Endothelial cell of umbilical vein (primary cell): ENCODE measurements around the gene RFWD3. TPM values are rescaled to one million over a fixed set of nuclear protein-coding genes. Genes with fewer than 3 reads are reported as not detected.

ENCODE experiments used
- BruUV-seq: library from RNA; stranded (reverse); fragments of 400-500 nt; replicated peaks from 2 replicates; lab custom pipeline; 2021; lab: Mats Ljungman, UMichigan
- CTCF ChIA-PET: fragments of 300-600, 350-600 bp; sonication (Branson Sonifier 250); formaldehyde crosslinking; loops from one replicate; lab custom pipeline; 2021; ENCODE audit warnings: antibody characterized with exemption, inconsistent platforms; lab: Charles Lee
- POLR2A ChIA-PET: fragments of 300-600, 350-600 bp; sonication (Branson Sonifier 250); formaldehyde crosslinking; loops from one replicate; lab custom pipeline; 2021; ENCODE audit warnings: antibody characterized with exemption, inconsistent platforms; lab: Charles Lee
- DNase-seq: peaks from one replicate; pipeline ENCODE4 v3.0.0-alpha.2; 2011; ENCODE audit warnings: low read depth, low spot score
- FAIRE-seq: peaks from 2 replicates; lab custom pipeline; 2011; peaks lifted over from hg19 to GRCh38; lab: Jason Lieb, UNC
- H2AFZ ChIP-seq: 2 replicates; pipeline ENCODE4 v1.6.0; 2012; ENCODE audit warnings: low read depth, low read length, control low read depth, inconsistent platforms
- H3K27ac ChIP-seq: 2 replicates; pipeline ENCODE4 v1.5.1; 2011; ENCODE audit warnings: low read depth, mild to moderate bottlenecking, control low read depth, low read length, moderate library complexity; ENCODE audit not compliant: insufficient read depth
- H3K27me3 ChIP-seq, 2 experiments: 2 replicates each; pipeline versions ENCODE4 v1.6.0 to v1.6.1; 2011; ENCODE audit warnings: low read length in 2 of 2, mixed read lengths in 1 of 2; ENCODE audit not compliant: control insufficient read depth in 2 of 2, insufficient read depth in 2 of 2
- H3K36me3 ChIP-seq, 2 experiments: 2 replicates in 1 of 2; 3 replicates in 1 of 2; pipeline ENCODE4 v1.5.1; 2011; ENCODE audit warnings: low read length in 2 of 2, mild to moderate bottlenecking in 1 of 2, moderate library complexity in 1 of 2; ENCODE audit not compliant: control insufficient read depth in 2 of 2, insufficient read depth in 2 of 2; ENCODE audit errors: extremely low read depth in 1 of 2
- H3K4me1 ChIP-seq: 3 replicates; pipeline ENCODE4 v1.5.1; 2011; ENCODE audit warnings: mild to moderate bottlenecking, low read length; ENCODE audit not compliant: control insufficient read depth, insufficient read depth; ENCODE audit errors: extremely low read depth
- H3K4me2 ChIP-seq: 2 replicates; pipeline ENCODE4 v1.6.1; 2011; ENCODE audit warnings: low read length, control low read depth, mixed read lengths; ENCODE audit not compliant: insufficient read depth
- H3K4me3 ChIP-seq, 3 experiments: fragments of 200-600 bp in 1 of 3; sonication (generic), shearing (Covaris generic) in 1 of 3; replicated peaks in 1 of 3; 2 replicates each; pipeline ENCODE4 v1.5.1; 2011 to 2016; ENCODE audit warnings: control low read depth in 3 of 3, low read length in 3 of 3, mild to moderate bottlenecking in 2 of 3, inconsistent platforms in 1 of 3, low read depth in 1 of 3, moderate library complexity in 1 of 3; ENCODE audit not compliant: insufficient read depth in 1 of 3
- H3K79me2 ChIP-seq: 2 replicates; pipeline ENCODE4 v1.6.0; 2012; ENCODE audit warnings: low read length, inconsistent platforms; ENCODE audit not compliant: control insufficient read depth, insufficient read depth
- H3K9ac ChIP-seq: replicated peaks from 2 replicates; pipeline ENCODE3; 2011; ENCODE audit warnings: low read length, control low read depth; ENCODE audit not compliant: insufficient read depth; ENCODE audit errors: extremely low read depth
- H3K9me1 ChIP-seq: replicated peaks from 3 replicates; pipeline ENCODE4 v1.6.0; 2011; ENCODE audit warnings: mild to moderate bottlenecking, low read length; ENCODE audit not compliant: control insufficient read depth, insufficient read depth; ENCODE audit errors: extremely low read depth
- H3K9me3 ChIP-seq: replicated peaks from 2 replicates; pipeline ENCODE4 v1.5.1; 2012; ENCODE audit warnings: low read length, inconsistent platforms; ENCODE audit not compliant: control insufficient read depth, insufficient read depth
- H4K20me1 ChIP-seq: replicated peaks from 2 replicates; pipeline ENCODE3; 2011; ENCODE audit warnings: mild to moderate bottlenecking, low read length; ENCODE audit not compliant: control insufficient read depth, insufficient read depth; ENCODE audit errors: extremely low read depth
- EZH2 ChIP-seq: IDR thresholded peaks from 2 replicates; pipeline ENCODE4 v1.6.1; 2012; ENCODE audit warnings: borderline replicate concordance, low read depth, mild to moderate bottlenecking, moderate library complexity, low read length, inconsistent platforms; ENCODE audit not compliant: severe bottlenecking
- FOS ChIP-seq: IDR thresholded peaks from 2 replicates; pipeline ENCODE4 v1.6.1; 2011; ENCODE audit warnings: mild to moderate bottlenecking, low read length, moderate library complexity, borderline replicate concordance; ENCODE audit not compliant: insufficient read depth
- GATA2 ChIP-seq: IDR thresholded peaks from 2 replicates; pipeline ENCODE4 v1.7.0; 2011; ENCODE audit warnings: low read depth, mild to moderate bottlenecking, moderate library complexity, mixed read lengths, low read length; ENCODE audit not compliant: insufficient read length, insufficient read depth
- JUN ChIP-seq: IDR thresholded peaks from 2 replicates; pipeline ENCODE4 v1.6.1; 2011; ENCODE audit warnings: borderline replicate concordance, low read depth; ENCODE audit not compliant: insufficient read length, insufficient read depth
- MYC ChIP-seq: IDR thresholded peaks from one replicate; pipeline ENCODE4 v1.6.1; 2011; ENCODE audit warnings: mild to moderate bottlenecking, low read depth, low read length
- POLR2A ChIP-seq: IDR thresholded peaks from 2 replicates; pipeline ENCODE4 v1.6.1; 2012; ENCODE audit warnings: low read depth, mild to moderate bottlenecking, control low read depth, low read length
- POLR2AphosphoS5 ChIP-seq: IDR thresholded peaks from 2 replicates; pipeline ENCODE4 v1.6.1; 2012; ENCODE audit warnings: low read depth, mild to moderate bottlenecking, control low read depth, low read length, moderate library complexity; ENCODE audit not compliant: insufficient read depth
- dilution Hi-C: fragments of 300-500 bp; cut with MboI; formaldehyde crosslinking; loops from one replicate; pipeline ENCODE4 v1.15.0; 2019; ENCODE audit warnings: low sequenced_read_pairs; ENCODE audit not compliant: extremely low pct_ligation_motif_present
- intact Hi-C: fragments of 100-400 bp; cut with micrococcal nuclease; formaldehyde crosslinking; loops from one replicate; pipeline ENCODE4 v1.10.0; 2022
- polyA plus RNA-seq, 4 experiments: library from polyadenylated mRNA; depleted of rRNA in 3 of 4; stranded (reverse) in 3 of 4; unstranded in 1 of 4; fragments of >200 nt; gene quantifications; 2 replicates each; pipeline versions ENCODE4 v1.2.1 to v1.2.3, GENCODE V29; 2011 to 2012; ENCODE audit warnings: missing spikeins in 1 of 4
- total RNA-seq: library from RNA; stranded (reverse); gene quantifications from 2 replicates; pipeline ENCODE4 v1.2.3, GENCODE V29; 2021
- TF ChIP-seq, protein P1 (sequence below): IDR thresholded peaks from 2 replicates; pipeline ENCODE4 v1.6.1; 2011; ENCODE audit not compliant: insufficient read depth, insufficient read length
- TF ChIP-seq, protein P2 (sequence below), 2 donors: IDR thresholded peaks; 1 replicate in 1 of 2; 2 replicates in 1 of 2; pipeline ENCODE4 v1.5.1; 2011; ENCODE audit warnings: low read length in 2 of 2, mild to moderate bottlenecking in 2 of 2, moderate library complexity in 2 of 2, control low read depth in 1 of 2, inconsistent platforms in 1 of 2, low read depth in 1 of 2; ENCODE audit not compliant: insufficient read depth in 1 of 2; ENCODE audit errors: extremely low read depth in 1 of 2

Gene RFWD3
- total and polyA plus RNA-seq, 2 donors (not counting 3 experiments of a cell fraction or from before 2014, with no cell fraction given): 27.3 to 51.6 TPM

DNA sequence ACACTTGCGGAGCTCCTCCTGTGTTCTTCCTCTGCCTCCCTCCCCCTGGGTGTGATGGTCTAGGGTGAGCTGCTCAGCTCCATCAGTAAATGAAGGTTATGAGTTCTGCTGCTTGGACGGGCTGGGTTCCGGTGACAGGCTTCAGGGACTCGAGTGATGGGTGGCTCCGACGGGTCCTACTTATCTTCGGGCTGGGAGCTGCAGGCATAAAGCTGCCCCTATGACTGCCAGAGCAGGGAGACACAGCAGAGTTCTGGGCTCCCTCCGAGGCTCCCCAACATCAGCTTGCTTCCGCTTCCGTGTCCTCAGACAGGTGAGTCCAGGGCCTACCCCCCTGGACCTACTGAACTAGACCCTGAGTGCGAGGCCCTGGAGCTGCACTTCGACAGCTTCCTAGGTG, 45.3 kb upstream of the RFWD3 start:
- H4K20me1 ChIP-seq: no peaks in the 10 kb centered on the region
- no peak overlapping the region for H3K9ac ChIP-seq
- H3K27me3 ChIP-seq: no peaks in the 10 kb centered on the region
- H3K4me2 ChIP-seq: no peak overlapping the region
- no peaks in the 10 kb centered on the region for H3K36me3 ChIP-seq
- POLR2A ChIA-PET: no interaction called here
- H3K9me1 ChIP-seq: no peaks in the 10 kb centered on the region
- CTCF ChIA-PET: interaction anchor here (0.8 to 6.7 kb wide), 10 partner anchors 11 to 156 kb away, joined by 3 to 164 read pairs (median 5); partner anchors contain the start of genes FA2H and MLKL
- FAIRE-seq (no peak), DNase-seq (no peak)
- H3K4me3 ChIP-seq: no peak overlapping the region
- TF ChIP-seq POLR2A: no peak
- no peak for TF ChIP-seq FOS
- TF ChIP-seq, protein P1, sequence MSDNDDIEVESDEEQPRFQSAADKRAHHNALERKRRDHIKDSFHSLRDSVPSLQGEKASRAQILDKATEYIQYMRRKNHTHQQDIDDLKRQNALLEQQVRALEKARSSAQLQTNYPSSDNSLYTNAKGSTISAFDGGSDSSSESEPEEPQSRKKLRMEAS: no peak
- TF ChIP-seq POLR2AphosphoS5: no peak
- TF ChIP-seq JUN: no peak
- TF ChIP-seq GATA2: no peak
- no peak for TF ChIP-seq EZH2
- TF ChIP-seq, protein P2, sequence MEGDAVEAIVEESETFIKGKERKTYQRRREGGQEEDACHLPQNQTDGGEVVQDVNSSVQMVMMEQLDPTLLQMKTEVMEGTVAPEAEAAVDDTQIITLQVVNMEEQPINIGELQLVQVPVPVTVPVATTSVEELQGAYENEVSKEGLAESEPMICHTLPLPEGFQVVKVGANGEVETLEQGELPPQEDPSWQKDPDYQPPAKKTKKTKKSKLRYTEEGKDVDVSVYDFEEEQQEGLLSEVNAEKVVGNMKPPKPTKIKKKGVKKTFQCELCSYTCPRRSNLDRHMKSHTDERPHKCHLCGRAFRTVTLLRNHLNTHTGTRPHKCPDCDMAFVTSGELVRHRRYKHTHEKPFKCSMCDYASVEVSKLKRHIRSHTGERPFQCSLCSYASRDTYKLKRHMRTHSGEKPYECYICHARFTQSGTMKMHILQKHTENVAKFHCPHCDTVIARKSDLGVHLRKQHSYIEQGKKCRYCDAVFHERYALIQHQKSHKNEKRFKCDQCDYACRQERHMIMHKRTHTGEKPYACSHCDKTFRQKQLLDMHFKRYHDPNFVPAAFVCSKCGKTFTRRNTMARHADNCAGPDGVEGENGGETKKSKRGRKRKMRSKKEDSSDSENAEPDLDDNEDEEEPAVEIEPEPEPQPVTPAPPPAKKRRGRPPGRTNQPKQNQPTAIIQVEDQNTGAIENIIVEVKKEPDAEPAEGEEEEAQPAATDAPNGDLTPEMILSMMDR (IDR thresholded peaks at IDR 0.05; ENCODE audit: extremely low read depth in 1 of 2, insufficient read depth in 1 of 2, low read depth in 1 of 2, low read length in 2 of 2): no peak
- no peak for TF ChIP-seq MYC
- no peak overlapping the region for H2AFZ ChIP-seq
- H3K79me2 ChIP-seq: no peaks in the 10 kb centered on the region
- dilution Hi-C loops (no loop called here), intact Hi-C loops (no loop called here)
- H3K9me3 ChIP-seq: no peaks in the 10 kb centered on the region
- BruUV-seq: no TSS peak
- no peaks in the 10 kb centered on the region for H3K4me1 ChIP-seq
- no peak overlapping the region for H3K27ac ChIP-seq
